ENCODE data around the gene TOMM20.

TOMM20 gene

DNA sequence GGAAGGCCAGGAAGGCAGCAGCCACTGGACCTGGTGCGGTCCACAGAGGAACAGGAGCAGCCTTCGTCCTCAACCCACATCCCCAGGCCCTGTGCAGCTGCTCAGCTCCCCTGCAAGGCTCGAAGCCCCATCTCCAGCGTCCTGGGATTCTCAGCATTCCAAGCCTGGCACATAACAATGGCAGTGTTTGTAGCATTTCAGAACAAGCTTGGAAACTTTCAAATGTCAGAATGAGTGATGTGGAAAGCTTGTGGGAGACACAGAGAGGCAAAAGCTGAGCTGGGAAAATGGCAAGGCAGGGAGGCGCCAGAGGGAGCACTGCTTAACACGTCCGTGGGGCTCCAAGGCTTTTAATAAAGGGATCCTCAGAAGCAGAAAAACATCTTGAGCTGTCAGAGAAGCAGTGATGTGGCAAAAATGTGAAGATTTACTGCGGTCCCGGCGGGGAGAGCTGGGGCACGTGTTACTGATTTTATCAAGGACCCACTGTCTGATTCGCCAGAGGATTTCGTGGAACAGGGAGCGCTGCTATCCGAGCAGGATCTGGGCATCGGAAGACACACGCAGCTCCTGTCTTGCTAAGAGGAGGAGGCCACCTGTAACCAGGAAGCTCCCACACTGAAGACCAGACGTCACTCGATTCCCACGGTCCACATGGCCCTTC, 38.1 kb downstream of the TOMM20 start:
- no peak for TF ChIP-seq SIN3A (IDR thresholded peaks at IDR 0.05; ENCODE audit: borderline replicate concordance, insufficient read depth, low read length)
- no peak for TF ChIP-seq TAF1 (IDR thresholded peaks at IDR 0.05; ENCODE audit: borderline replicate concordance, insufficient read depth, low read length)
- TF ChIP-seq POLR2AphosphoS5 (IDR thresholded peaks at IDR 0.05; ENCODE audit: low read depth, low read length) = no peak
- TF ChIP-seq, protein P1, sequence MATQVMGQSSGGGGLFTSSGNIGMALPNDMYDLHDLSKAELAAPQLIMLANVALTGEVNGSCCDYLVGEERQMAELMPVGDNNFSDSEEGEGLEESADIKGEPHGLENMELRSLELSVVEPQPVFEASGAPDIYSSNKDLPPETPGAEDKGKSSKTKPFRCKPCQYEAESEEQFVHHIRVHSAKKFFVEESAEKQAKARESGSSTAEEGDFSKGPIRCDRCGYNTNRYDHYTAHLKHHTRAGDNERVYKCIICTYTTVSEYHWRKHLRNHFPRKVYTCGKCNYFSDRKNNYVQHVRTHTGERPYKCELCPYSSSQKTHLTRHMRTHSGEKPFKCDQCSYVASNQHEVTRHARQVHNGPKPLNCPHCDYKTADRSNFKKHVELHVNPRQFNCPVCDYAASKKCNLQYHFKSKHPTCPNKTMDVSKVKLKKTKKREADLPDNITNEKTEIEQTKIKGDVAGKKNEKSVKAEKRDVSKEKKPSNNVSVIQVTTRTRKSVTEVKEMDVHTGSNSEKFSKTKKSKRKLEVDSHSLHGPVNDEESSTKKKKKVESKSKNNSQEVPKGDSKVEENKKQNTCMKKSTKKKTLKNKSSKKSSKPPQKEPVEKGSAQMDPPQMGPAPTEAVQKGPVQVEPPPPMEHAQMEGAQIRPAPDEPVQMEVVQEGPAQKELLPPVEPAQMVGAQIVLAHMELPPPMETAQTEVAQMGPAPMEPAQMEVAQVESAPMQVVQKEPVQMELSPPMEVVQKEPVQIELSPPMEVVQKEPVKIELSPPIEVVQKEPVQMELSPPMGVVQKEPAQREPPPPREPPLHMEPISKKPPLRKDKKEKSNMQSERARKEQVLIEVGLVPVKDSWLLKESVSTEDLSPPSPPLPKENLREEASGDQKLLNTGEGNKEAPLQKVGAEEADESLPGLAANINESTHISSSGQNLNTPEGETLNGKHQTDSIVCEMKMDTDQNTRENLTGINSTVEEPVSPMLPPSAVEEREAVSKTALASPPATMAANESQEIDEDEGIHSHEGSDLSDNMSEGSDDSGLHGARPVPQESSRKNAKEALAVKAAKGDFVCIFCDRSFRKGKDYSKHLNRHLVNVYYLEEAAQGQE (IDR thresholded peaks at IDR 0.05; ENCODE audit: insufficient read depth in 1 of 2, low read depth in 2 of 2, low read length in 2 of 2) = no peak
- no peak for TF ChIP-seq FOXP2 (optimal IDR thresholded peaks at IDR 0.05; ENCODE audit: borderline replicate concordance, extremely low read depth, extremely low read length, insufficient read depth)

DNA sequence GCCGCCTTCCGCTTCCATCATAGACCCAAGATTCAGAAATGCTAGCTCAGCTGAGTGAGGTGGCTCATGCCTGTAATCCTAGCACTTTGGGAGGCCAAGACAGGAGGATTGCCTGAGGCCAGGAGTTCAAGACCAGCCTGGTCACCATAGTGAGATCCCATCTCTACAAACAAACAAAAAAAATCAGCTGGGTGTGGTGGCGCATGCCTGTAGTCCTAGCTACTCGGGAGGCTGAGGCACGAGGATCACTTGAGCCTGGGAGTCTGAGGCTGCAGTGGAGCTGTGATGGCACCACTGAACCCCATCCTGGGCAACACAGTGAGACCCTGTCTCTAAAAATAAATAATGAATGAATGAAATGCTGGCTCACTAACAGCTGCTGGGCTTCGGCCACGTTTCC, 39.7 kb downstream of the TOMM20 start:
- TF ChIP-seq, protein P1 (IDR thresholded peaks at IDR 0.05; ENCODE audit: insufficient read depth in 1 of 2, low read depth in 2 of 2, low read length in 2 of 2) = no peak

DNA sequence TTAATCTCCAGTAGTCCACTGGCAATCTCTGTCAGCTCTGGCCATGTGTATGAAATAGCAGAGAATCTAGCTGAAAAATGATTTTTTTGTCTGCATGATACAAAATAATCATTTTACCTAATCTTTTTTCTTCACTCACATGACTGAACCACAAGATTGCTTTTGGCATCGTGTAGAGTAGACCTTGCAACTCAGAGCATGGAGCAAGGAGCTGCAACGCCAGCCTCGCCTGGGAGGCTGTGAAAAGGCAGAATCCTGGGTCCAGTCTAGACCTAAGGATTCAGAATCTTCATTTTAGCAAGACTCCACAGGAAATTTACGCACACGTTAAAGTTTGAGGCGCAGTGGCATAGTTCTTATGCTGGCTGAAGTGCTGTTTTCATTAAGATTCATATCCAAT, 40.2 kb downstream of the TOMM20 start:
- TF ChIP-seq TAF1 (IDR thresholded peaks at IDR 0.05; ENCODE audit: borderline replicate concordance, insufficient read depth, low read length) (no peak), FOXP2 (optimal IDR thresholded peaks at IDR 0.05; ENCODE audit: borderline replicate concordance, extremely low read depth, extremely low read length, insufficient read depth) (no peak)
- TF ChIP-seq, protein P1 (IDR thresholded peaks at IDR 0.05; ENCODE audit: insufficient read depth in 1 of 2, low read depth in 2 of 2, low read length in 2 of 2) = no peak

DNA sequence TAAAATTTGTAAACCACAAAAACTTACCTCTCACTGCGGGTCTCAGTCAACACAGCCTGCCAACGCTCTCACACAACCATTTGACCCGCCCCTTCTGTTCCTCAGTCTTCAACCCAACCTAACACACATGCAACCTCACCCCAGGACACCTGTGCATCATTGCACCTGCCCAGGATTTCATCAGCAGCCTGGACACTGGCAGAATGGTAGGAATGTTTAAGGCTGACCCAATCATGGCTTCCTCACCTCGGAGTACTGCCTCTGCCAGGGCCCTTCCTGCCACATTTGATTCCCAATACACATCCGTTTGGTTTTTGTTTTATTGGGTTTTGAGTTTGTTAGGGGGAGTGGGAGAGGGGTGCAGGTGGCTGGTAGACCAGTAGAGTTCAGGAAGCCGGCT, 40.7 kb downstream of the TOMM20 start:
- TF ChIP-seq, protein P1 (IDR thresholded peaks at IDR 0.05; ENCODE audit: insufficient read depth in 1 of 2, low read depth in 2 of 2, low read length in 2 of 2) = no peak
- TF ChIP-seq SIN3A (IDR thresholded peaks at IDR 0.05; ENCODE audit: borderline replicate concordance, insufficient read depth, low read length) (no peak), FOXP2 (optimal IDR thresholded peaks at IDR 0.05; ENCODE audit: borderline replicate concordance, extremely low read depth, extremely low read length, insufficient read depth) (no peak), POLR2AphosphoS5 (IDR thresholded peaks at IDR 0.05; ENCODE audit: low read depth, low read length) (no peak), TAF1 (IDR thresholded peaks at IDR 0.05; ENCODE audit: borderline replicate concordance, insufficient read depth, low read length) (no peak)
